A673 (cell line): ENCODE data around the gene ADAMTS6. TPM values are rescaled to one million over a fixed set of nuclear protein-coding genes. Genes with fewer than 3 reads are reported as not detected.

Source experiments
- BruUV-seq: library from RNA; stranded (reverse); fragments of 400-500 nt; replicated peaks from 2 replicates; lab custom pipeline; 2021; lab: Mats Ljungman, UMichigan
- CTCF ChIA-PET: fragments of 300-600 bp; sonication (Branson Sonifier 250); formaldehyde crosslinking; loops from one replicate; lab custom pipeline; 2022; ENCODE audit warnings: antibody characterized with exemption; lab: Charles Lee
- POLR2A ChIA-PET: fragments of 300-600 bp; sonication (Branson Sonifier 250); formaldehyde crosslinking; loops from one replicate; lab custom pipeline; 2022; ENCODE audit warnings: antibody characterized with exemption; ENCODE audit not compliant: low non-redundant PET; lab: Charles Lee
- DNase-seq: peaks from one replicate; pipeline ENCODE4 v3.0.0-alpha.2; 2015; ENCODE audit warnings: low spot score
- H3K27ac ChIP-seq: fragments of 200-600 bp; sonication (generic); 2 replicates; pipeline ENCODE4 v1.5.1; 2016; ENCODE audit warnings: mixed run types, low read depth, mild to moderate bottlenecking, mixed read lengths, antibody characterized with exemption, low read length; ENCODE audit not compliant: poor library complexity, severe bottlenecking
- H3K27me3 ChIP-seq: fragments of 200-600 bp; sonication (generic); replicated peaks from 2 replicates; pipeline ENCODE4 v1.6.1; 2017; ENCODE audit warnings: mixed run types, low read depth, mild to moderate bottlenecking, mixed read lengths, antibody characterized with exemption, low read length; ENCODE audit not compliant: insufficient read depth, poor library complexity
- H3K36me3 ChIP-seq: fragments of 200-600 bp; sonication (generic); 2 replicates; pipeline ENCODE4 v1.6.1; 2016; ENCODE audit warnings: mixed run types, mild to moderate bottlenecking, mixed read lengths, antibody characterized with exemption, low read length; ENCODE audit not compliant: insufficient read depth, poor library complexity, severe bottlenecking
- H3K4me1 ChIP-seq: fragments of 200-600 bp; sonication (generic); 2 replicates; pipeline ENCODE4 v1.6.1; 2017; ENCODE audit warnings: mixed run types, mild to moderate bottlenecking, mixed read lengths, antibody characterized with exemption, low read length; ENCODE audit not compliant: insufficient read depth, poor library complexity, severe bottlenecking
- H3K4me3 ChIP-seq: fragments of 200-600 bp; sonication (generic); 2 replicates; pipeline ENCODE4 v1.5.1; 2016; ENCODE audit warnings: low read depth, mixed run types, mild to moderate bottlenecking, mixed read lengths, low read length; ENCODE audit not compliant: poor library complexity, severe bottlenecking
- H3K9me3 ChIP-seq: fragments of 200-600 bp; sonication (generic); 2 replicates; pipeline ENCODE4 v1.6.1; 2016; ENCODE audit warnings: mixed run types, low read depth, mild to moderate bottlenecking, mixed read lengths, antibody characterized with exemption, low read length; ENCODE audit not compliant: poor library complexity, severe bottlenecking
- EZH2 ChIP-seq: fragments of 200-600 bp; sonication (generic); IDR thresholded peaks from 2 replicates; pipeline ENCODE4 v1.6.1; 2017; ENCODE audit warnings: borderline replicate concordance, low read depth, mild to moderate bottlenecking, mixed read lengths, antibody characterized with exemption, low read length; ENCODE audit not compliant: poor library complexity, severe bottlenecking
- intact Hi-C: fragments of 100-400 bp; cut with micrococcal nuclease; formaldehyde crosslinking; loops from one replicate; pipeline ENCODE4 v1.10.0; 2022; ENCODE audit not compliant: unreplicated experiment
- total RNA-seq: library from RNA; stranded (reverse); gene quantifications from 2 replicates; pipeline ENCODE4 v1.2.3, GENCODE V29; 2021
- TF ChIP-seq, protein P1 (sequence below): fragments of 300-800, 200-600 bp; sonication (generic); conservative IDR thresholded peaks from 2 replicates; pipeline ENCODE4 v1.5.1; 2017; ENCODE audit warnings: low read depth, mild to moderate bottlenecking, antibody characterized with exemption, low read length, moderate library complexity, mixed read lengths

Gene ADAMTS6
- total RNA-seq, 1 experiment from 2014 or later = 2.6 TPM

DNA sequence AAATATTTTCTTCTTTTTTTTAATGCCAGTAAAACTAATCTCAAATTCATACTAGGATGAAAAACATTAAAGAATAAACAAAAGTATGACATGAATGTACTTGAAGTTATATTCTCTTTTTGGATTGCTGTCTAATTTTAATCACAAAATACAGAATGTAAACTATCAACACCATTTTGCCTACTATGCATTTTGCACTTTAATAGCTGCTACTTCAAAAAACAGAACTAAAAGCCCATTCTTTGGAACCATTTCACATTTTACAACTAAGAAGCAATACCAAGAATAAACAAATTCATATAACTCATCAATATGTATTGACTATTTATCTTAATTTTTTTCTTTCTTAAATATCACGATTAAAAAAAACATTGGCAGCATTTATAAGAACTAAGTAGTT lies 58.1 kb downstream of the ADAMTS6 start:
- TF ChIP-seq, protein P1, sequence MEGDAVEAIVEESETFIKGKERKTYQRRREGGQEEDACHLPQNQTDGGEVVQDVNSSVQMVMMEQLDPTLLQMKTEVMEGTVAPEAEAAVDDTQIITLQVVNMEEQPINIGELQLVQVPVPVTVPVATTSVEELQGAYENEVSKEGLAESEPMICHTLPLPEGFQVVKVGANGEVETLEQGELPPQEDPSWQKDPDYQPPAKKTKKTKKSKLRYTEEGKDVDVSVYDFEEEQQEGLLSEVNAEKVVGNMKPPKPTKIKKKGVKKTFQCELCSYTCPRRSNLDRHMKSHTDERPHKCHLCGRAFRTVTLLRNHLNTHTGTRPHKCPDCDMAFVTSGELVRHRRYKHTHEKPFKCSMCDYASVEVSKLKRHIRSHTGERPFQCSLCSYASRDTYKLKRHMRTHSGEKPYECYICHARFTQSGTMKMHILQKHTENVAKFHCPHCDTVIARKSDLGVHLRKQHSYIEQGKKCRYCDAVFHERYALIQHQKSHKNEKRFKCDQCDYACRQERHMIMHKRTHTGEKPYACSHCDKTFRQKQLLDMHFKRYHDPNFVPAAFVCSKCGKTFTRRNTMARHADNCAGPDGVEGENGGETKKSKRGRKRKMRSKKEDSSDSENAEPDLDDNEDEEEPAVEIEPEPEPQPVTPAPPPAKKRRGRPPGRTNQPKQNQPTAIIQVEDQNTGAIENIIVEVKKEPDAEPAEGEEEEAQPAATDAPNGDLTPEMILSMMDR = no peak
- no peak for TF ChIP-seq EZH2
- ChIA-PET POLR2A (no interaction called here), CTCF (no interaction called here)
- H3K9me3 ChIP-seq = peaks cover 5% of the 10 kb centered on the region
- intact Hi-C loops = no loop called here
- BruUV-seq = no TSS peak
- H3K27me3 ChIP-seq = no peaks in the 10 kb centered on the region
- no peak overlapping the region for H3K4me3 ChIP-seq
- no peaks in the 10 kb centered on the region for H3K4me1 ChIP-seq
- DNase-seq = no peak
- no peaks in the 10 kb centered on the region for H3K36me3 ChIP-seq
- no peak overlapping the region for H3K27ac ChIP-seq

DNA sequence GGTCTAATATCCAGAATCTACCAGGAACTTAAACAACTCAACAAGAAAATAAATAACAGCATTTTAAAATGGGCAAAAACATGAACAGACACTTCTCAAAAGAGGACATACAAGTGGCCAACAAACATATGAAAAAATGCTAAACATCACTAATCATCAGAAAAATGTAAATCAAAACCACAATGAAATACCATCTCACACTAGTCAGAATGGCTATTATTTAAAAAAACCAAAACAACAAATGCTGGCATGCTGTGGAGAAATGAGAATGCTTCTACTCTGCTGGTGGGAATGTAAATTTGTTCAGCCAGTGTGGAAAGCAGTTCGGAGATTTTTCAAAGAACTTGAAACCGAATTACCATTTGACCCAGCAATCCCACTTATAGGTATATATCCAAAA lies 63.1 kb downstream of the ADAMTS6 start:
- Histone ChIP-seq H3K27ac (no peak overlapping the region), H3K27me3 (no peaks in the 10 kb centered on the region), H3K4me1 (no peaks in the 10 kb centered on the region), H3K9me3 (peaks cover 5% of the 10 kb centered on the region), H3K36me3 (no peaks in the 10 kb centered on the region), H3K4me3 (no peak overlapping the region)
- DNase-seq = no peak
- no TSS peak for BruUV-seq
- intact Hi-C loops = no loop called here
- POLR2A ChIA-PET = no interaction called here
- no peak for TF ChIP-seq EZH2
- TF ChIP-seq, protein P1 = no peak
- CTCF ChIA-PET = no interaction called here

DNA sequence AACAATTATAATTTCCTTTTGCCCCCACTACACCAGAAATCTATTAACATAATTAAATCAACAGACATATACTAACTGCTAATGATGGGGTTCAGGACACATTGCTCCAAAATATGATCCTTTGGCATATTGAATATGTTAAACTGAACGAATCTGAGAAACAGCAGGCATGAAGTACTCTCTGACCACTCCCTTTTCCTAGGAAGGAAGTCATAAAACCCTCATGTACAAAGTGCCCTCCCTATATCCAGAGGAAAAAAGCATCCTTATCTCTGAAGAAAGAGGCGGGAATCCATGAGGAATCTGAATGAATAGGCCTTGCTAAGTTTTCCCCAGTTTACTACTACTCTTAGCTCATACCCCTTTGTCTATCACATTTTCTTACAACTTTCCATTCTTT lies 67.9 kb downstream of the ADAMTS6 start:
- Histone ChIP-seq H3K27me3 (no peaks in the 10 kb centered on the region), H3K36me3 (no peaks in the 10 kb centered on the region), H3K4me1 (no peaks in the 10 kb centered on the region), H3K27ac (no peak overlapping the region), H3K4me3 (no peak overlapping the region), H3K9me3 (peaks cover under 1% of the 10 kb centered on the region)
- BruUV-seq = no TSS peak
- intact Hi-C loops = no loop called here
- POLR2A ChIA-PET = no interaction called here
- CTCF ChIA-PET = no interaction called here
- no peak for TF ChIP-seq EZH2
- DNase-seq = peak; percentile 18

DNA sequence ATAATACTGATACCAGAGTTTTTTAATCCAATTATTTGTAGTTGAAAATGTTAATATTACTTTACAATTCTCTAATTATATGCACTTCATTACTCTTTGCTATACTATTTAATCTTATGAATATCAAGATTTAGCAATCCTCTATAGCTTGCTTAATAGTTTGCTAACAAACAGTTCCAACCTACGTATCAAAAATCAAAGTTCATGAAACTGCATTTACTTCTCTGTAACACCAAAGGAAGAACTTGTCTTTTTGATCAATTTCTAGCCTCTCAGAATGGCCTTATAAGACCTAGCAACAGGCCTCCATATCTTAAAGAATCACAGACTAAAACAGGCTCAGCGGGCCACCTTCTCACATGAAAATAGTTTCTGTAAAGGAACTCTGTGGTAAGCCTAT lies 68.9 kb downstream of the ADAMTS6 start:
- ChIA-PET CTCF (no interaction called here), POLR2A (no interaction called here)
- H3K9me3 ChIP-seq = no peaks in the 10 kb centered on the region
- H3K4me3 ChIP-seq = no peak overlapping the region
- no peak for DNase-seq
- H3K4me1 ChIP-seq = no peaks in the 10 kb centered on the region
- TF ChIP-seq, protein P1 = no peak
- TF ChIP-seq EZH2 = no peak
- H3K36me3 ChIP-seq = no peaks in the 10 kb centered on the region
- no peak overlapping the region for H3K27ac ChIP-seq
- no peaks in the 10 kb centered on the region for H3K27me3 ChIP-seq
- BruUV-seq = no TSS peak
- intact Hi-C loops = no loop called here
